Fibroblast of peridontal ligament (primary cell): ENCODE measurements around the gene TEX53.
A peak's percentile ranks its signal among the peaks of the same experiment; 100 is the strongest.

Experiments
- DNase-seq: peaks from one replicate; pipeline ENCODE4 v3.0.0-alpha.2; 2010; ENCODE audit errors: extremely low read depth

Gene TEX53

GRCh38 chr9:114638404-114638803 lies 19.2 kb downstream of the TEX53 start:
- no peak for DNase-seq

GRCh38 chr9:114634387-114634786 lies 23.2 kb downstream of the TEX53 start:
- no peak for DNase-seq

GRCh38 chr9:114633438-114634089 lies 24.0 kb downstream of the TEX53 start:
- no peak for DNase-seq

- DNase-seq = no peak
These were observed 26.4 kb downstream of the TEX53 start for GRCh38 chr9:114631166-114631565.

- no peak for DNase-seq
These were observed 28.0 kb downstream of the TEX53 start for GRCh38 chr9:114629563-114630090.

GRCh38 chr9:114627553-114627952 lies 30.1 kb downstream of the TEX53 start:
- no peak for DNase-seq

GRCh38 chr9:114626415-114627020 lies 31.1 kb downstream of the TEX53 start:
- DNase-seq = no peak

GRCh38 chr9:114624677-114625076 lies 32.9 kb downstream of the TEX53 start:
- DNase-seq = no peak

- DNase-seq = peak; percentile 81
These were observed 35.5 kb downstream of the TEX53 start for GRCh38 chr9:114621975-114622609.

- DNase-seq = no peak
These were observed 36.0 kb downstream of the TEX53 start for GRCh38 chr9:114621561-114621960.

- DNase-seq = no peak
These were observed 38.3 kb downstream of the TEX53 start for GRCh38 chr9:114619191-114619761.

GRCh38 chr9:114616684-114617520 lies 40.7 kb downstream of the TEX53 start:
- no peak for DNase-seq

GRCh38 chr9:114614373-114614772 lies 43.2 kb downstream of the TEX53 start:
- DNase-seq = no peak

GRCh38 chr9:114613919-114614318 lies 43.7 kb downstream of the TEX53 start:
- DNase-seq = no peak

- no peak for DNase-seq
These were observed 44.5 kb downstream of the TEX53 start for GRCh38 chr9:114613087-114613486.

GRCh38 chr9:114612272-114612923 lies 45.2 kb downstream of the TEX53 start:
- DNase-seq = no peak

- DNase-seq = peak; percentile 65
These were observed 45.9 kb downstream of the TEX53 start for GRCh38 chr9:114611516-114612271.

GRCh38 chr9:114608525-114608796 lies 49.1 kb downstream of the TEX53 start:
- DNase-seq = no peak

GRCh38 chr9:114607671-114608524 lies 49.7 kb downstream of the TEX53 start:
- DNase-seq = no peak
